ENCODE measurements around the gene MSANTD2.

MSANTD2 gene

DNA sequence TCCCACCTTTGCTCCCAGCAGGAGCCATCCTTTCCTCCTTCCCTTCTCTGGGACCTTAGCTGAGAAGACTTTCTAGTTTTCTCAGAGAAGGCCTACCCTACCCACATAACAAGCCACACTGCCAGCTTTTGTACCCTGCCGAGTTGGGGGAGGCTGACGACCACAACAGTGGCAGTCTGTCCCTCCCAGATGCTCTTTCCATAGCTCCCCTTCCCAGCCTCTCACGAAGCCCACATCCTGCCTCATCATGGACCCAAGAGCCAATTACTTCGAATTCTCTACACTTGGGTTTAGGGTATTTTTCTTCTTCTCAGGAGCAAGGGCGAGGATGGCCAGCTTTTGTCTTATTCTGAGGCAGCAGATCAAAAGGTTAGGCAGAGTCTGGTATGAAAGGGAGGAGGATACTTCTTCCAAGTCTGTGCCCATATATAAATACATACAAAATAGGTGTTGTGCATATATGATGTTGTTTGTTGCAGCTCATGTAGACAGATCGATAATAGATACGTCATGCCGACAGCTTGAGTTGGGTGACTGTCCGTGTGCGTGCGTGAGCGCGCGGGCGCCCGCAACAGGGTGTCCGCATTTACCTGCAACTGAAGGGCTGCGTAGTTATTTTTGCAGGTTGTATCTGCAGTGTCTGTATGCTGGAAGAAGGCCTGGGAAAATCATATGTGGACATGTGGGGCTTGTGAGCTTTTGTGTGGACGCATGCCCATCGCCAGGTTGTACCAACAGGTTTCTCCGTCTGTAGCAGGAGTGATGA, 61.3 kb downstream of the MSANTD2 start:
- TF ChIP-seq TARDBP (IDR thresholded peaks at IDR 0.05) (no peak), SP1 (IDR thresholded peaks at IDR 0.05) (no peak)
- TF ChIP-seq, protein P1, sequence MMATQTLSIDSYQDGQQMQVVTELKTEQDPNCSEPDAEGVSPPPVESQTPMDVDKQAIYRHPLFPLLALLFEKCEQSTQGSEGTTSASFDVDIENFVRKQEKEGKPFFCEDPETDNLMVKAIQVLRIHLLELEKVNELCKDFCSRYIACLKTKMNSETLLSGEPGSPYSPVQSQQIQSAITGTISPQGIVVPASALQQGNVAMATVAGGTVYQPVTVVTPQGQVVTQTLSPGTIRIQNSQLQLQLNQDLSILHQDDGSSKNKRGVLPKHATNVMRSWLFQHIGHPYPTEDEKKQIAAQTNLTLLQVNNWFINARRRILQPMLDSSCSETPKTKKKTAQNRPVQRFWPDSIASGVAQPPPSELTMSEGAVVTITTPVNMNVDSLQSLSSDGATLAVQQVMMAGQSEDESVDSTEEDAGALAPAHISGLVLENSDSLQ (IDR thresholded peaks at IDR 0.05) = peak; percentile 81
- ChIA-PET CTCF (interaction anchor here (1.0 kb wide), 2 partner anchors 24 to 138 kb away, joined by 3 read pairs; no protein-coding TSS in a partner anchor), POLR2A (interaction anchor here (1.0 to 1.9 kb wide), 9 partner anchors 10 to 138 kb away, joined by 3 to 7 read pairs (median 5); partner anchors contain the start of genes ESAM, SIAE and SPA17)
- DNase-seq (ENCODE audit: extremely low spot score) = no peak

DNA sequence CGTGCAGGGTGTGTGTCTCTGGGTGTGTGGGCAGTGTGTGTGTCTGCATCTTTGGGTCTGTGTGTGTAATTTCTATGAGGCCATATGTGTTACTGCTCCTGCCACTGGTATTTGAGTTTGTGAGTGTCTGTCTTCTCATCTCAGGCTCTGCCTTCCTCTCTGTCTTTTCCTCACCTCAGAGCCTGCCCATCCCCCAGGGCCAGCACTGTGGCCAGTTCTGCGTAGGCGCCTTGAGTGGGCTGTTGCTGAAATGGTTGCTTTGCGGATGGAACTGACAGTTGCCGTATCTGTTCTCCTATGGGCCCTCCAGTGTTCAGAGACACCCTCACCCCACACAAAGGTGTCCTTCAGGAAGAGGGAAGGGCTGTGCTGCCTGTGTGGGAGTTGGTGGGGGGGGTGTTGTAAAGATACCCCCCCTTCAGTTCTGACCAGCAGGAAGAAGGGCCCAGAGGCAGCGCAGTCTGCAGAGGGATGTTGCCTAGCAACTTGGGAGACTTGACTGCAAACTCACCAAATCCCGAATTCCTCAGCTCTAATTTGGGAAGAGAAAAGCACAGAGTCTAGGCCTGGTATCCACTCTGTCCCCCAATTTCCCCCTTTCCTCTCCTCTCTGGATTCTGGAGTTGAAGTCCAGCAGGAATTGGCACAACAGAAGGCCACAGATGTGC, 62.4 kb downstream of the MSANTD2 start:
- TF ChIP-seq L3MBTL2 (conservative IDR thresholded peaks at IDR 0.05) (no peak), SUZ12 (IDR thresholded peaks at IDR 0.05) (no peak), NFRKB (IDR thresholded peaks at IDR 0.05) (no peak), FOXK2 (IDR thresholded peaks at IDR 0.05) (no peak), ELF4 (IDR thresholded peaks at IDR 0.05) (no peak), HDGF (IDR thresholded peaks at IDR 0.05; ENCODE audit: borderline replicate concordance) (no peak), LEF1 (IDR thresholded peaks at IDR 0.05; ENCODE audit: borderline replicate concordance) (no peak)
- no peak for DNase-seq (ENCODE audit: extremely low spot score)
- ChIA-PET POLR2A (interaction anchor here (1.0 to 1.2 kb wide), 2 partner anchors 25 to 65 kb away, joined by 3 to 5 read pairs; partner anchors contain the start of genes ESAM and SIAE), CTCF (no interaction called here)

DNA sequence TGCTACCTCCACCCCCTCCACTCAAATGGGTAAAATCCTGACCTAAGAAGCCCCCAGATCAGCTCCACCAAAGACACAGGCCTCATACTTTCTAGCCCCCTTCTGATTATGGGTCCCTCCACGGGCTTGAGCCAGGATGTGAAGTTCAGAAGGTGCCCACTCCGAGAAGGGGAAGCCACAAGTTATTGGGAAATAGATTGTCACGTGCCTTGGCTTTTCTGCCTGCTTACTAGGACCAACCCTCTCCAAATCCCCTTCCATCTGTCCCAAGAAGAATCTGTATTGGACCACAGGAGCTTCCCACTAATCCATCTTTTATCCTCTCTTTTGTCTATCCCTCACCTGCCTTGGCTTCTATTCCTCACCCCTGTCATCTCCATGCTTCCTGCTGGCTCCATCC, 63.5 kb downstream of the MSANTD2 start:
- TF ChIP-seq HDGF (IDR thresholded peaks at IDR 0.05; ENCODE audit: borderline replicate concordance) = no peak
- no peak for TF ChIP-seq CTBP1 (IDR thresholded peaks at IDR 0.05; ENCODE audit: borderline replicate concordance)
- no peak for TF ChIP-seq LEF1 (IDR thresholded peaks at IDR 0.05; ENCODE audit: borderline replicate concordance)
- TF ChIP-seq ARNT (IDR thresholded peaks at IDR 0.05) = no peak
- TF ChIP-seq ZNF384 (IDR thresholded peaks at IDR 0.05) = no peak
- TF ChIP-seq SP1 (IDR thresholded peaks at IDR 0.05) = no peak
- TF ChIP-seq FOXK2 (IDR thresholded peaks at IDR 0.05) = no peak
- TF ChIP-seq TARDBP (IDR thresholded peaks at IDR 0.05) = no peak
- TF ChIP-seq FOXA1 (IDR thresholded peaks at IDR 0.05) = no peak
- TF ChIP-seq, protein P1 (IDR thresholded peaks at IDR 0.05) = no peak
- no peak for TF ChIP-seq NFRKB (IDR thresholded peaks at IDR 0.05)
- no peak for TF ChIP-seq BHLHE40 (IDR thresholded peaks at IDR 0.05; ENCODE audit: borderline replicate concordance)
- ChIA-PET POLR2A (no interaction called here), CTCF (no interaction called here)
- no peak for DNase-seq (ENCODE audit: extremely low spot score)

DNA sequence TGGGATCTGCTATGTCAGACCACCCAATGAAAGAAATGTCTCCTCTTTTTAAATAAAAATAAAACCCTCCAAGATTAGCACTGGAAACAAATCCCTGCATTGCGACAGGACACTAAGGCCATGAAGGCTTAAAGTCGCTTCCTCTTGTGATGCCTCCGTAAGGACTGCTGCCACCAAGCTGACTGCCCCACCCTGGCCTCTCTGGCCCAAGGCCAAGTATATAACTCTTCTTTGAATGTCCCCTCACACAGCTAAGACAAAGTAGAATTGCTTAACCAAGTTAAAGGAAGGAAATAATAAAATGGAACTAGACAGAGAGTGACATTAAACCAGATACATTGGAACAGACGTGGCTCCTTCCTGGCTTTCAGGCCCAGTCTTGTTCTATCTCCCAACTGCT, 68.0 kb downstream of the MSANTD2 start:
- CTCF ChIA-PET = no interaction called here

DNA sequence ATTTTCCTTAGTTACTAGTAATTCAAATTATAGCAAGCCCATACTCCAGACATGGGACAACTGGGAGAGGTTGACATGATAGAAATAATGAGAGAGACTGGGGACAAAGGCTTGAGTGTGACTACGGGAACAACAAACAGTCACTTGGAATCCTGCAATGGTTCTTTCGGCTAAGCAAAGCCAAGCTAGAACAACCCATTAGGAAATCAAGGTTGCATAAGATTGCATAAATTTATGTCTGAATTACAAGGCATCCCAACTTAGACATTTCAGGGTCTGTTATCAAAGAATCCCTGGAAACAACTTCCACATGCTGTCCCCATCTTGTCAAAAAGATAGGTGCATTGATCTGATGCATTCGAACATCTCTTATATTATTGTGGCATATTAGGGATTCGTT, 70.6 kb downstream of the MSANTD2 start:
- CTCF ChIA-PET = no interaction called here
- POLR2A ChIA-PET = no interaction called here
- no peak for DNase-seq (ENCODE audit: extremely low spot score)
- TF ChIP-seq SP1 (IDR thresholded peaks at IDR 0.05) (no peak), ARNT (IDR thresholded peaks at IDR 0.05) (no peak), TARDBP (IDR thresholded peaks at IDR 0.05) (no peak), LEF1 (IDR thresholded peaks at IDR 0.05; ENCODE audit: borderline replicate concordance) (no peak), HDGF (IDR thresholded peaks at IDR 0.05; ENCODE audit: borderline replicate concordance) (no peak), ELF4 (IDR thresholded peaks at IDR 0.05) (no peak), FOXM1 (IDR thresholded peaks at IDR 0.05; ENCODE audit: borderline replicate concordance) (no peak), CTBP1 (IDR thresholded peaks at IDR 0.05; ENCODE audit: borderline replicate concordance) (no peak), FOXA1 (IDR thresholded peaks at IDR 0.05) (no peak), SUZ12 (IDR thresholded peaks at IDR 0.05) (no peak), NFRKB (IDR thresholded peaks at IDR 0.05) (no peak), L3MBTL2 (conservative IDR thresholded peaks at IDR 0.05) (no peak), FOXK2 (IDR thresholded peaks at IDR 0.05) (no peak), BHLHE40 (IDR thresholded peaks at IDR 0.05; ENCODE audit: borderline replicate concordance) (no peak), ZNF384 (IDR thresholded peaks at IDR 0.05) (no peak)
- TF ChIP-seq, protein P1 (IDR thresholded peaks at IDR 0.05) = no peak

More for the DNA sequence above, 68.0 kb downstream of the MSANTD2 start:
- no peak for DNase-seq (ENCODE audit: extremely low spot score)
- TF ChIP-seq FOXA1 (IDR thresholded peaks at IDR 0.05) (no peak), TARDBP (IDR thresholded peaks at IDR 0.05) (no peak), ARNT (IDR thresholded peaks at IDR 0.05) (no peak), FOXM1 (IDR thresholded peaks at IDR 0.05; ENCODE audit: borderline replicate concordance) (no peak), LEF1 (IDR thresholded peaks at IDR 0.05; ENCODE audit: borderline replicate concordance) (no peak)
- POLR2A ChIA-PET = no interaction called here

DNA sequence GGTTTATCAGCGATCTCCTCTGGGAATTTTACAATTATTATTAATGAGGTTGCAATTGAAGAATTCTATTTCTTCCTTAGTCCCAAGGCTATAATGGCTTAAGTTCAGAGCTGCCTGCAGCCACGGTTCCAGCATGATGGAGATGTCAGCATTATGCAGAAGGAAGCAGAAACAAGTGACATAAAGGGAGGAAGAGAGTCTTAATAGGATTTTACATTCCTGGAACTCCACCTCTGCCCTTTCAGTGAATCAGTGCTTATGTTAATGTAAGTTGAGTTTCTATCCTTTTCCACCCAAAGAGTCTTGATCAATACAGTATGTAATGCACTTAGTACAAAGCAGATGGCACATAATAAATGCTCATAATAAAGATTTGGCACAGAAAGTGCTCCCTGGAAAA, 72.1 kb downstream of the MSANTD2 start:
- ChIA-PET POLR2A (interaction anchor here (1.6 kb wide), 1 partner anchor 148 kb away, joined by 3 read pairs; no protein-coding TSS in a partner anchor), CTCF (no interaction called here)
- TF ChIP-seq NFRKB (IDR thresholded peaks at IDR 0.05) (no peak), TARDBP (IDR thresholded peaks at IDR 0.05) (no peak), SP1 (IDR thresholded peaks at IDR 0.05) (no peak), L3MBTL2 (conservative IDR thresholded peaks at IDR 0.05) (no peak), ELF4 (IDR thresholded peaks at IDR 0.05) (no peak), CTBP1 (IDR thresholded peaks at IDR 0.05; ENCODE audit: borderline replicate concordance) (no peak), FOXA1 (IDR thresholded peaks at IDR 0.05) (no peak), FOXK2 (IDR thresholded peaks at IDR 0.05) (no peak), ARNT (IDR thresholded peaks at IDR 0.05) (no peak), FOXM1 (IDR thresholded peaks at IDR 0.05; ENCODE audit: borderline replicate concordance) (no peak), SUZ12 (IDR thresholded peaks at IDR 0.05) (no peak), BHLHE40 (IDR thresholded peaks at IDR 0.05; ENCODE audit: borderline replicate concordance) (no peak), LEF1 (IDR thresholded peaks at IDR 0.05; ENCODE audit: borderline replicate concordance) (no peak), HDGF (IDR thresholded peaks at IDR 0.05; ENCODE audit: borderline replicate concordance) (no peak), ZNF384 (IDR thresholded peaks at IDR 0.05) (no peak)
- TF ChIP-seq, protein P1 (IDR thresholded peaks at IDR 0.05) = no peak
- no peak for DNase-seq (ENCODE audit: extremely low spot score)
